ENCODE data around the gene PLEKHA6.
A peak's percentile ranks its signal among the peaks of the same experiment; 100 is the strongest.

Gene PLEKHA6

DNA sequence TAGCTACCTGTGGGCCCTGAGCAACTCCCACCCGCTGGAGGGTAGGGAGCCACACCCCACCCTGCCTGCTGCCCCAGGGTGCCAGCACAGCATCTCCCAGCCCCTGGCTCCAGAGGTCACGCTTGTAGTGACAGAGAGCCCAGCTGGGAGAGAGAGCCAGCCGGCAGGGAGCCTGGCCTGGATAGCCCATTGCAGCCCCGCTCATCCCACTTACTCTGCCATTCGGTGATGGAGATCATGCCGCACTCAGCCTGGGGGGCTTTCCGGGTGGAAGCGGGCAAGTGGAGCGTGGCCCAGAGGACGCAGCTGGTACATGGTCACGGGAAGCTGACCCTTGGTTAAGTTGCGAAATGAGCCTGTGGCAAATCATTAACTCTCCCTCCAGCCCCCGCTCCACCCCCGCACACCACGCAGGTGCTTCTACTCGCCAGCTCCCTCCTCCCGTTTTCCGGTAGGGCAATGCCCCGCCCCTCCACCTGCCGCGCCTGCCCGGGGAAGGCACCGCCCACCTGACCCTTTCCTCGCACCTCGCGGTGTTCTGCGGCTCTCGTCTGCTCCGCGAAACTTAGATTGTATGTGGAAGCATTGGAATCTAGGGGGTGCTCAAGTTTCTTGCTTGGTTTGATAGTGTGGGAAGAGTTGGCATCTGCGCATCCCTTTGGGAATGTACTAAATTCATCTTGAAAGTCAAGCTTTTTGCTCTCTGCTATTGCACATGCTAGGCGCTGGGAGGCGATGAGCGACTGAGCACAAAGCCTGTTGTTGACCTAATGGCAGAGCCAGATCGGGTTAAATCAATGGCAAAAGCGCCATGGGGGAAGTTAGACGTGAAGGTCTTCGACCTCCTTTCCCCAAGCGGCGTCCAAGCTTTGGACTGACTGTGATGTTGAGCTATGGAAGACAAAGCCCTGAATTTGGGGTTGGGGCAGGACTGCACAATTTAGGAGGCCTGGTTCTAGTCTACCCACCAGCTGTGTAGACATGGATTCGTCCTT lies 145.8 kb downstream of the PLEKHA6 start, which contains the start of gene GOLT1A:
Gene GOLT1A, minus strand, starts transcription at position 321 of the 995 bp plus-strand sequence. Its CDS starts 82 bp downstream, at position 239.
- TF ChIP-seq, protein P1, sequence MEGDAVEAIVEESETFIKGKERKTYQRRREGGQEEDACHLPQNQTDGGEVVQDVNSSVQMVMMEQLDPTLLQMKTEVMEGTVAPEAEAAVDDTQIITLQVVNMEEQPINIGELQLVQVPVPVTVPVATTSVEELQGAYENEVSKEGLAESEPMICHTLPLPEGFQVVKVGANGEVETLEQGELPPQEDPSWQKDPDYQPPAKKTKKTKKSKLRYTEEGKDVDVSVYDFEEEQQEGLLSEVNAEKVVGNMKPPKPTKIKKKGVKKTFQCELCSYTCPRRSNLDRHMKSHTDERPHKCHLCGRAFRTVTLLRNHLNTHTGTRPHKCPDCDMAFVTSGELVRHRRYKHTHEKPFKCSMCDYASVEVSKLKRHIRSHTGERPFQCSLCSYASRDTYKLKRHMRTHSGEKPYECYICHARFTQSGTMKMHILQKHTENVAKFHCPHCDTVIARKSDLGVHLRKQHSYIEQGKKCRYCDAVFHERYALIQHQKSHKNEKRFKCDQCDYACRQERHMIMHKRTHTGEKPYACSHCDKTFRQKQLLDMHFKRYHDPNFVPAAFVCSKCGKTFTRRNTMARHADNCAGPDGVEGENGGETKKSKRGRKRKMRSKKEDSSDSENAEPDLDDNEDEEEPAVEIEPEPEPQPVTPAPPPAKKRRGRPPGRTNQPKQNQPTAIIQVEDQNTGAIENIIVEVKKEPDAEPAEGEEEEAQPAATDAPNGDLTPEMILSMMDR (conservative IDR thresholded peaks at IDR 0.05; ENCODE audit: low read depth, low read length) = no peak
- H3K36me3 ChIP-seq (ENCODE audit: insufficient read depth) = no peaks in the 10 kb centered on the region
- no peak within 1 kb of the TSS for H3K4me2 ChIP-seq
- H3K27me3 ChIP-seq (ENCODE audit: insufficient read depth, low read depth) = no peaks in the 10 kb centered on the region; the same call in 1 of the 2 replicates
- H2AFZ ChIP-seq (ENCODE audit: low read depth) = no peak within 1 kb of the TSS
- H4K20me1 ChIP-seq (ENCODE audit: insufficient read depth) = no peaks in the 10 kb centered on the region
- H3K9ac ChIP-seq = no peak within 1 kb of the TSS
- no peak within 1 kb of the TSS for H3K27ac ChIP-seq
- H3K4me1 ChIP-seq (ENCODE audit: low read depth, poor library complexity, severe bottlenecking) = no peaks in the 10 kb centered on the region
- H3K79me2 ChIP-seq (ENCODE audit: insufficient read depth, low read depth) = no peaks in the 10 kb centered on the region
- H3K4me3 ChIP-seq (IDR thresholded peaks at IDR 0.05; ENCODE audit: insufficient read depth, low read depth, low read length) = no peak within 1 kb of the TSS

DNA sequence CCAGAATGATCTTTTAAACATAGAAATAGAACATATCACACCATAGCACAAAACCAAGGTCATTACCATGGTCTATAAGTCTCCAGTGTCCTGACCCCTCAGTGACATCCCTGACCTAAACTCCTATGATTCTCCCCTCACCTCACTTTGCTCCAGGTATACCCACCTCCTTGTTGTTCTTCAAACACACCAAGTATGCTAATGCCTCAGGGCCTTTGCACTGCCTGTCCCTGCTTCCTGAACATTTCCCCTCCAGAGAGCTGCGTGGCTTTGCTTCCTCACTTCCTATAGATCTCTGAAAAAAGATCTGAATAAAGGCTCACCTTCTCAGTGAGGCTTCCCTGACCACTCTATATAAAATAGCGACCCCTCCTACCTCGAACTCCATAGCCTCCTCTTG lies 147.0 kb downstream of the PLEKHA6 start:
- Histone ChIP-seq H3K36me3 (ENCODE audit: insufficient read depth) (no peaks in the 10 kb centered on the region), H3K4me3 (IDR thresholded peaks at IDR 0.05; ENCODE audit: insufficient read depth, low read depth, low read length) (no peak overlapping the region), H3K9ac (no peak overlapping the region), H2AFZ (ENCODE audit: low read depth) (no peak overlapping the region), H4K20me1 (ENCODE audit: insufficient read depth) (no peaks in the 10 kb centered on the region), H3K4me2 (no peak overlapping the region), H3K27ac (no peak overlapping the region), H3K79me2 (ENCODE audit: insufficient read depth, low read depth) (no peaks in the 10 kb centered on the region), H3K4me1 (ENCODE audit: low read depth, poor library complexity, severe bottlenecking) (no peaks in the 10 kb centered on the region), H3K27me3 (ENCODE audit: insufficient read depth, low read depth) (no peaks in the 10 kb centered on the region; the same call in 1 of the 2 replicates)
- TF ChIP-seq, protein P1 (conservative IDR thresholded peaks at IDR 0.05; ENCODE audit: low read depth, low read length) = no peak

DNA sequence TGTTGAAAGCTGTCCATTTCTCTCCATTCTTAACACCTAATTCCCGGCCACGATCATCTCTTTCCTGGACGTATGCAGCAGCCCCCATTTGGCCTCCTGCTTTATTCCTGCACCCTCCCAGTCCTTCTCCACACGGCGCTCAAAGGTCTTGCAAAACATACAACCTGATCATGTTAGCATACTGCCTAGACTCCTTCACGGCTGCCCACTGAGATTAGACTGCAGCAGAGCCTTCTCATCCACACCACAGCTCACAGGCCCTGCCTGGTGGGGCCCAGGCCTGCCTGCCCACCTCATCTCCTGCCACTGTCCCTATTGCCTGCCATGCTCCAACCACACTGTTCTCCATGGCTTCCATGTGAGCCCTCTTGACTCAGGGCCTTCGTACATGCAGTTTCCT lies 148.7 kb downstream of the PLEKHA6 start:
- TF ChIP-seq, protein P1 (conservative IDR thresholded peaks at IDR 0.05; ENCODE audit: low read depth, low read length) = no peak
- Histone ChIP-seq H3K4me3 (IDR thresholded peaks at IDR 0.05; ENCODE audit: insufficient read depth, low read depth, low read length) (no peak overlapping the region), H3K27me3 (ENCODE audit: insufficient read depth, low read depth) (no peaks in the 10 kb centered on the region; the same call in 1 of the 2 replicates), H3K36me3 (ENCODE audit: insufficient read depth) (no peaks in the 10 kb centered on the region), H3K79me2 (ENCODE audit: insufficient read depth, low read depth) (no peaks in the 10 kb centered on the region), H2AFZ (ENCODE audit: low read depth) (no peak overlapping the region), H3K4me1 (ENCODE audit: low read depth, poor library complexity, severe bottlenecking) (no peaks in the 10 kb centered on the region), H3K27ac (no peak overlapping the region), H3K9ac (no peak overlapping the region), H3K4me2 (no peak overlapping the region), H4K20me1 (ENCODE audit: insufficient read depth) (no peaks in the 10 kb centered on the region)

DNA sequence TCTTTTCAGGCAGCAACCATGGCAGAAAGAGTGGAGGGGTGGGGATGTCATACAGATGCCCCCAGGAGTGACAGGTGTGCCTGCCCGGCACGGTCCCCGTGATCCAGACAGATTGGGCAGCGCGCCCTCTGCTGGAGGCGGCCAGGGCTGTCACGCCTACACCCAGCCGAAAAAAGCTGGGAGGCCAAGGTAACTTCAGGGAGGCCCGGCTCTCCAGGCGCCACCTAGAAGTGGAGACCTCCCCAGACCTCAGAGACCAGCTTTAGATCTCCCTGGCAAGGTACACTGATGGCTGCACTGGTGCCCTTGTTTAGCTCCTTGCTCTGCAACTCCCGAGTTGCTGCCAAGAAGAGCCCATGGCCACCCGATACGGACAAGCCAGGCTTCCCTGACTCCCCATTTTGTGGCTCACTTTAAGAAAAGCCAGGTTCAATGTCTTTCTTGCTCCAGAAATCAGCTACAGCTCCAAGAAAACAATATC lies 152.6 kb downstream of the PLEKHA6 start:
- Histone ChIP-seq H3K4me1 (ENCODE audit: low read depth, poor library complexity, severe bottlenecking) (no peaks in the 10 kb centered on the region), H3K27ac (no peak overlapping the region), H3K79me2 (ENCODE audit: insufficient read depth, low read depth) (no peaks in the 10 kb centered on the region), H3K9ac (no peak overlapping the region), H3K36me3 (ENCODE audit: insufficient read depth) (no peaks in the 10 kb centered on the region), H3K27me3 (ENCODE audit: insufficient read depth, low read depth) (no peaks in the 10 kb centered on the region; the same call in 1 of the 2 replicates), H3K4me2 (no peak overlapping the region), H4K20me1 (ENCODE audit: insufficient read depth) (no peaks in the 10 kb centered on the region), H2AFZ (ENCODE audit: low read depth) (peak overlapping the region; percentile 10; the same call in 1 of the 2 replicates), H3K4me3 (IDR thresholded peaks at IDR 0.05; ENCODE audit: insufficient read depth, low read depth, low read length) (no peak overlapping the region)
- TF ChIP-seq, protein P1 (conservative IDR thresholded peaks at IDR 0.05; ENCODE audit: low read depth, low read length) = peak; percentile 95

Data from KMS-11 (cell line).